Body of pancreas (tissue), 4 donors: ENCODE results near the gene STYX.

Source experiments
- POLR2A ChIP-seq, 3 donors: fragments of 450-650 bp; IDR thresholded peaks; one replicate each; pipeline ENCODE4 v1.6.1; 2016; ENCODE audit warnings: antibody characterized with exemption in 3 of 3, mild to moderate bottlenecking in 2 of 3
- TF ChIP-seq, protein P1 (sequence below), 7 experiments: fragments of 450-650 bp in 4 of 7; fragments of 200-600 bp in 3 of 7; sonication (generic) in 3 of 7; IDR thresholded peaks; one replicate each; pipeline ENCODE4 v1.5.1; 2016 to 2019; ENCODE audit warnings: antibody characterized with exemption in 7 of 7

DNA sequence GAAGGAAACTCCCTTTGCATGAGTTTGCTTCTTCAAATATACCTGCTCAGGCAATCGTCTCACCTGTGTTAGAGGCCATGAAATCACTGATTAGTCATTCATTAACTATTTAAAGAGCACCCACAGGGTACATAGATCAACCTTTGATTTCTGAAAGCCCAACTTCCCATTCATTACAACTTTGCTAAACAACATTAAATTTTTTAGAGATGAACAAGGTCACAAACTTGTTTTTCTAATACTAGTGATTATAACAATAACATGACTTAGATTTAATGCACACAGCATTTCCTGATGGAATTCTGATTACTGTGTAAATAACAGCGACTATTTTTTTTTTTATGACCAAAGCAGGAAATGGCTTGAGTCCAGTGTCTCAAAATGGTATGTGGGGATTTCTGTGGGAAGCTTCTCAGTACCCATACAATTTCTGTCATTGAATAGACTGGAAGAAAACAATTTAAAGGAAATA, 29.2 kb upstream of the STYX start:
- TF ChIP-seq, protein P1, sequence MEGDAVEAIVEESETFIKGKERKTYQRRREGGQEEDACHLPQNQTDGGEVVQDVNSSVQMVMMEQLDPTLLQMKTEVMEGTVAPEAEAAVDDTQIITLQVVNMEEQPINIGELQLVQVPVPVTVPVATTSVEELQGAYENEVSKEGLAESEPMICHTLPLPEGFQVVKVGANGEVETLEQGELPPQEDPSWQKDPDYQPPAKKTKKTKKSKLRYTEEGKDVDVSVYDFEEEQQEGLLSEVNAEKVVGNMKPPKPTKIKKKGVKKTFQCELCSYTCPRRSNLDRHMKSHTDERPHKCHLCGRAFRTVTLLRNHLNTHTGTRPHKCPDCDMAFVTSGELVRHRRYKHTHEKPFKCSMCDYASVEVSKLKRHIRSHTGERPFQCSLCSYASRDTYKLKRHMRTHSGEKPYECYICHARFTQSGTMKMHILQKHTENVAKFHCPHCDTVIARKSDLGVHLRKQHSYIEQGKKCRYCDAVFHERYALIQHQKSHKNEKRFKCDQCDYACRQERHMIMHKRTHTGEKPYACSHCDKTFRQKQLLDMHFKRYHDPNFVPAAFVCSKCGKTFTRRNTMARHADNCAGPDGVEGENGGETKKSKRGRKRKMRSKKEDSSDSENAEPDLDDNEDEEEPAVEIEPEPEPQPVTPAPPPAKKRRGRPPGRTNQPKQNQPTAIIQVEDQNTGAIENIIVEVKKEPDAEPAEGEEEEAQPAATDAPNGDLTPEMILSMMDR (IDR thresholded peaks at IDR 0.05), result peak in 1 of 7 experiments; percentile 5
- TF ChIP-seq POLR2A (IDR thresholded peaks at IDR 0.05), result no peak
